H1 (cell line): ENCODE data around the gene EEIG2.

Experiments
- CBX5 ChIP-seq: fragments of 300-800, 300-1000 bp; sonication (generic); IDR thresholded peaks from 2 replicates; pipeline ENCODE4 v1.7.1; 2016; ENCODE audit warnings: antibody characterized with exemption, low read length, low read depth
- EP300 ChIP-seq, 2 experiments: IDR thresholded peaks; 1 replicate in 1 of 2; 2 replicates in 1 of 2; pipeline ENCODE4 v1.6.1; 2011 to 2012; ENCODE audit warnings: low read depth in 2 of 2, low read length in 2 of 2, mild to moderate bottlenecking in 2 of 2, borderline replicate concordance in 1 of 2, inconsistent platforms in 1 of 2, moderate library complexity in 1 of 2
- FOSL1 ChIP-seq: IDR thresholded peaks from 2 replicates; pipeline ENCODE4 v1.6.1; 2011; ENCODE audit warnings: mild to moderate bottlenecking, low read depth, low read length, moderate library complexity; ENCODE audit not compliant: insufficient read depth
- JUN ChIP-seq: IDR thresholded peaks from 2 replicates; pipeline ENCODE4 v1.6.1; 2011; ENCODE audit warnings: low read depth, mild to moderate bottlenecking, improper control_type of control experiment, low read length
- MAX ChIP-seq: IDR thresholded peaks from 2 replicates; pipeline ENCODE4 v1.6.1; 2012; ENCODE audit warnings: inconsistent platforms
- NRF1 ChIP-seq: IDR thresholded peaks from 2 replicates; pipeline ENCODE4 v1.6.1; 2011; ENCODE audit warnings: mild to moderate bottlenecking, low read depth, low read length, improper control_type of control experiment
- POLR2AphosphoS5 ChIP-seq: IDR thresholded peaks from 2 replicates; pipeline ENCODE4 v1.6.1; 2011; ENCODE audit warnings: low read depth, low read length
- RBBP5 ChIP-seq: IDR thresholded peaks from 2 replicates; pipeline ENCODE4 v1.7.1; 2012; ENCODE audit warnings: low read depth, mild to moderate bottlenecking, inconsistent platforms, low read length, moderate library complexity, borderline replicate concordance
- SUZ12 ChIP-seq: fragments of 200-600 bp; sonication (generic); IDR thresholded peaks from 2 replicates; pipeline ENCODE4 v1.6.1; 2012; ENCODE audit warnings: mild to moderate bottlenecking, inconsistent platforms, low read length, moderate library complexity, mixed read lengths
- TAF1 ChIP-seq: IDR thresholded peaks from 2 replicates; pipeline ENCODE4 v1.6.1; 2011; ENCODE audit warnings: mild to moderate bottlenecking, low read depth, low read length
- TCF12 ChIP-seq: IDR thresholded peaks from 2 replicates; pipeline ENCODE4 v1.6.1; 2011; ENCODE audit warnings: low read depth, mild to moderate bottlenecking, low read length
- TF ChIP-seq, protein P1 (sequence below): IDR thresholded peaks from 2 replicates; pipeline ENCODE4 v1.6.1; 2011; ENCODE audit warnings: low read depth, mild to moderate bottlenecking, low read length; ENCODE audit not compliant: insufficient read depth
- TF ChIP-seq, protein P2 (sequence below): IDR thresholded peaks from 2 replicates; pipeline ENCODE4 v1.6.1; 2011; ENCODE audit warnings: low read length, improper control_type of control experiment
- TF ChIP-seq, protein P3 (sequence below), 3 experiments: IDR thresholded peaks; 1 replicate in 2 of 3; 2 replicates in 1 of 3; pipeline versions ENCODE4 v1.5.1 to v1.6.1; 2011; ENCODE audit warnings: low read length in 3 of 3, mild to moderate bottlenecking in 3 of 3, inconsistent platforms in 2 of 3, low read depth in 1 of 3, moderate library complexity in 1 of 3; ENCODE audit not compliant: insufficient read depth in 1 of 3; ENCODE audit errors: control extremely low read depth in 1 of 3

GRCh38 chr1:108572182-108572581 is 12.3 kb downstream of the EEIG2 start:
- no peak for TF ChIP-seq MAX
- no peak for TF ChIP-seq RBBP5
- TF ChIP-seq FOSL1: no peak
- TF ChIP-seq EP300 (IDR thresholded peaks at IDR 0.05; ENCODE audit: borderline replicate concordance in 1 of 2, low read depth in 2 of 2, low read length in 2 of 2): no peak
- TF ChIP-seq, protein P1, sequence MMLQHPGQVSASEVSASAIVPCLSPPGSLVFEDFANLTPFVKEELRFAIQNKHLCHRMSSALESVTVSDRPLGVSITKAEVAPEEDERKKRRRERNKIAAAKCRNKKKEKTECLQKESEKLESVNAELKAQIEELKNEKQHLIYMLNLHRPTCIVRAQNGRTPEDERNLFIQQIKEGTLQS: no peak
- TF ChIP-seq, protein P2, sequence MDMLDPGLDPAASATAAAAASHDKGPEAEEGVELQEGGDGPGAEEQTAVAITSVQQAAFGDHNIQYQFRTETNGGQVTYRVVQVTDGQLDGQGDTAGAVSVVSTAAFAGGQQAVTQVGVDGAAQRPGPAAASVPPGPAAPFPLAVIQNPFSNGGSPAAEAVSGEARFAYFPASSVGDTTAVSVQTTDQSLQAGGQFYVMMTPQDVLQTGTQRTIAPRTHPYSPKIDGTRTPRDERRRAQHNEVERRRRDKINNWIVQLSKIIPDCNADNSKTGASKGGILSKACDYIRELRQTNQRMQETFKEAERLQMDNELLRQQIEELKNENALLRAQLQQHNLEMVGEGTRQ: no peak
- no peak for TF ChIP-seq CBX5
- TF ChIP-seq, protein P3, sequence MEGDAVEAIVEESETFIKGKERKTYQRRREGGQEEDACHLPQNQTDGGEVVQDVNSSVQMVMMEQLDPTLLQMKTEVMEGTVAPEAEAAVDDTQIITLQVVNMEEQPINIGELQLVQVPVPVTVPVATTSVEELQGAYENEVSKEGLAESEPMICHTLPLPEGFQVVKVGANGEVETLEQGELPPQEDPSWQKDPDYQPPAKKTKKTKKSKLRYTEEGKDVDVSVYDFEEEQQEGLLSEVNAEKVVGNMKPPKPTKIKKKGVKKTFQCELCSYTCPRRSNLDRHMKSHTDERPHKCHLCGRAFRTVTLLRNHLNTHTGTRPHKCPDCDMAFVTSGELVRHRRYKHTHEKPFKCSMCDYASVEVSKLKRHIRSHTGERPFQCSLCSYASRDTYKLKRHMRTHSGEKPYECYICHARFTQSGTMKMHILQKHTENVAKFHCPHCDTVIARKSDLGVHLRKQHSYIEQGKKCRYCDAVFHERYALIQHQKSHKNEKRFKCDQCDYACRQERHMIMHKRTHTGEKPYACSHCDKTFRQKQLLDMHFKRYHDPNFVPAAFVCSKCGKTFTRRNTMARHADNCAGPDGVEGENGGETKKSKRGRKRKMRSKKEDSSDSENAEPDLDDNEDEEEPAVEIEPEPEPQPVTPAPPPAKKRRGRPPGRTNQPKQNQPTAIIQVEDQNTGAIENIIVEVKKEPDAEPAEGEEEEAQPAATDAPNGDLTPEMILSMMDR (IDR thresholded peaks at IDR 0.05; ENCODE audit: control extremely low read depth in 1 of 3, insufficient read depth in 1 of 3, low read depth in 1 of 3, low read length in 3 of 3): no peak
- TF ChIP-seq TCF12: no peak
- TF ChIP-seq SUZ12: no peak
- TF ChIP-seq JUN: no peak
- no peak for TF ChIP-seq NRF1
- no peak for TF ChIP-seq TAF1
- TF ChIP-seq POLR2AphosphoS5: no peak
